GM20431 (cell line): ENCODE results near the gene DPH2.

Experiments
- in situ Hi-C: fragments of 300-500 bp; cut with MseI, MboI; formaldehyde crosslinking; loops from one replicate; pipeline ENCODE4 v1.15.0; 2020; ENCODE audit warnings: low sequenced_read_pairs; ENCODE audit not compliant: unreplicated experiment

Gene DPH2

DNA sequence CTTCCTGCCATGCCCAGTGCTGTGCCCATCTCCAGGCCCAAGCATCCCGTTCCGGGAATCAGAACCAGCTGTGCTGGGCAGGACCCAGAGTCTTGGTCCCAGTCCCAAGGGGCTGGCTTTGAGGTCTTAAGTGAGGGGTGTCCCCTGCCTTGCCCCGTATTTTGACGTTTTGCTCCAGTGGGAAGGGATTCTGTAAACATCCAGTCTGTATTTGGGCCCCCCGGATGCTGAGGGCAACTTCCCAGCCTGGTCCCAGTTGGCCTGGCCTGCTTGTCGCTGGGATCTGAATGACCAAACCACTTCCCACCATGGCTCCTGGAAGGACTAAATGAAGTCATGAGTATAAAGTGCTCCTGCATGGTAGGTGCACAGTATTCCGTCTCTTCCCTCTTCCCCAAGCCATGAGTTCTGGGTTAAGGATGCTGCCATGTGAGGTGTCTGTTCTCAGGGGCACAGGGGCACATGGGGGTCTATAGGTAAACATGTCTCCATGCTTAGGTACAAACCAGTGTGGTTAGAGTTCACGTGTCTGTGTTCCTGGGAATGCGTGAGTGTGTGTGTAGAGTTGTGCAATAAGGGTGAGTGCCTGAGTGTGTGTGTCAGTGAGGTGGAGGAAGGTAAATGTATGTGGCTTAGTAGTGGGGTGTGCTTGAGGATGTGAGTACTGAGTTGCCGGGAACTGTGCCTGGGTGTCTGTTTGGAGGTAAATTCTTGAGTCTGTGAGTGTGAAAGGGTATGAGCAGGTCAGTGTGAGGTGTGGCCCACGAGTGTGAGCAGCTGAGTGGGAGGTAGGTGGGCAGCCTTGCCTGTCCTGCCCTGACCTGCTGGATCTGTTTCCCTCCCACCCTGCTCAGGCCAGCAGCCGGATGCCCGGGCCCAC lies 10.7 kb downstream of the DPH2 start:
- in situ Hi-C loops: no loop called here

DNA sequence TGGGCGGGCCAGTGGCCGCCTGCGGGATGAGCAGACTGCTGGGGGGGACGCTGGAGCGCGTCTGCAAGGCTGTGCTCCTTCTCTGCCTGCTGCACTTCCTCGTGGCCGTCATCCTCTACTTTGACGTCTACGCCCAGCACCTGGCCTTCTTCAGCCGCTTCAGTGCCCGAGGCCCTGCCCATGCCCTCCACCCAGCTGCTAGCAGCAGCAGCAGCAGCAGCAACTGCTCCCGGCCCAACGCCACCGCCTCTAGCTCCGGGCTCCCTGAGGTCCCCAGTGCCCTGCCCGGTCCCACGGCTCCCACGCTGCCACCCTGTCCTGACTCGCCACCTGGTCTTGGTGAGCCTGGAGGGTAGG lies 11.3 kb downstream of the DPH2 start:
- in situ Hi-C loops: no loop called here

DNA sequence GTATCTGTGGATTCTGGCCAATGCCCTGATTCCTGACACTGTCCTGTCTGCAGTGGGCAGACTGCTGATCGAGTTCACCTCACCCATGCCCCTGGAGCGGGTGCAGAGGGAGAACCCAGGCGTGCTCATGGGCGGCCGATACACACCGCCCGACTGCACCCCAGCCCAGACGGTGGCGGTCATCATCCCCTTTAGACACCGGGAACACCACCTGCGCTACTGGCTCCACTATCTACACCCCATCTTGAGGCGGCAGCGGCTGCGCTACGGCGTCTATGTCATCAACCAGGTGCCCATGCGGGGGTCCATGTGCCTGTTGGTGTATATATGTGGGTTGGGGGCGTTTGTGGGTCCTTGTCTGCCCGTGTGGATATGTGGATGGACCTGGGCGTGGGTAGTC lies 11.8 kb downstream of the DPH2 start:
- in situ Hi-C loops: no loop called here

DNA sequence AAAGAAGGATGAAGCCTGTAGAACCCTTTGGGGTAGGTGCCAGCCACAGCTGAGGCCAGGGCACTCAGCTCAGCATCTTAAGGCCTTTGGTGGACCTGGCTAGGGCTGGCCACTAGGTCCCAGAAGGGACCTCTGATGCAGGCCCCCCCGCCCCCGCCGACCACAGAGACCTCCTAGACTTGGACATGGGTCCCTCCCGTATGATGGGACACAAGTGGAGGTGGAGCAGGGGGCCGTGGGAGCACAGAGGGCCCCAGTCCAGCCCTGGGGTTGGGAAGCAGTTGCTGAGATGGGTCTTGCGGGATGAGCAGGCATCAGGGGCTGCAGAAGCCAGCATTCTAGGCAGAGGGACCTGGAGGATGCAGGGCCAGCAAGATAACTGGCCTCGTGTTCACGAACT lies 12.4 kb downstream of the DPH2 start:
- in situ Hi-C loops: no loop called here

DNA sequence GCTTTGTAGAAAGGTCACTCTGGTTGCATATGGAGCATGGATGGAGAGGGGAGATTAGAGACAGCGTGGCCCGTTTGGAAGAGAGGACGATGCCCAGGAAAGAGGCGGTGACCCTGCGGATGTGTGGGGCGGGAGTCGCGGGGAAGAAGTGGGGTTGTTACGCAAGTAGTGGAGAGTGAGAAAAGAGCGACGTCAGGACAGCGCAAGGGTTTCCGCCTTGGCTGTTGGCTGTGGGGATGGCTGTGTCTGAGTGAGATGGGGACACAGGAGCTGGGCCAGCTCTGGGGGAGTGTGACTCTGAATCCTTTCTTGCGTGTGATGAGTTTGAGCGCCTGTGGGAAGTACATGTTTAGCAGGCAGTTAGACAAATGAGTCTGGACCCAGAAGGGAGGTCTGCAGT lies 13.0 kb downstream of the DPH2 start:
- in situ Hi-C loops: no loop called here

DNA sequence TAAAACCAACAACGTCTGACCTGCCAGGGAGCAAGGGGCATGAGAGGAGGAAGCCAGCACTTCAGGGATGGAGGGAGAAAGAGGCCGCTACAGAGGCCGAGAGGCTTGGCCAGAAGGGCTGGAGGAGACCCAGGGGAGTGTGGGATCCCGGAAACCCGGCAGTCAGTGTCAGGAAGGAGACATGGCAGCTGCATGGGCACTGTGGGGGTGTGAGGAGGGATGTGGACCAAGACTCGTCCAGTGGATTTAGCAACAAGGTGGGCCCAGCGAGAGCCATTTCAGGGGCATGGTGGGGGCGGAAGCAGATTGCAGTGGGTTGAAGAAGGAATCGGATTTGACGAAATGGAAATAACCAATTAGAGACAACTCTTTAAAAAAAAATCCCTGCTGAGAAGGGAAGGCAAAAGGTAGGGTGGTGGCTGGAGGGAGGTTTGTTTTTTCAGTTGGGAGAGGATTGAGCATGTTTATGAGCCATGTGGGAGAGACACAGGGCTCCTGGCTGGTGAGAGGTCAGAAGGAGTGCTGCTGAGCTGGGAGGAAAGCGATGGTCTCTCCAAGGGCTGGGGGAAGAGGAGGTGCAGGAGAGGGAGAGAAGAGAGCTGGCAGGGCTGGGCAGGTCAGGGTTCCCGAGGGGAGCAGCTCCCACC lies 13.6 kb downstream of the DPH2 start:
- in situ Hi-C loops: no loop called here

DNA sequence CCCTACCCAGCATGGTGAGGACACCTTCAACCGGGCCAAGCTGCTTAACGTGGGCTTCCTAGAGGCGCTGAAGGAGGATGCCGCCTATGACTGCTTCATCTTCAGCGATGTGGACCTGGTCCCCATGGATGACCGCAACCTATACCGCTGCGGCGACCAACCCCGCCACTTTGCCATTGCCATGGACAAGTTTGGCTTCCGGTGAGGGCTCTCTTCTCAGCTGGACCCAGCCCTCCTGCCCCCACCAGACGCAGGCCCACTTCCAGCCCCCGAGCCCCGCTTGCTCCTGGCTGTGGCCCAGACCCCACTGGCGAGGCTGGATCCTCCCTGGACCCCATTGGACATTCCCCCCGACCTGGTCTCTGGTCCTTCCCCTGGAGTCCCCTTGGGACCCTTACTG lies 15.0 kb downstream of the DPH2 start:
- in situ Hi-C loops: no loop called here

DNA sequence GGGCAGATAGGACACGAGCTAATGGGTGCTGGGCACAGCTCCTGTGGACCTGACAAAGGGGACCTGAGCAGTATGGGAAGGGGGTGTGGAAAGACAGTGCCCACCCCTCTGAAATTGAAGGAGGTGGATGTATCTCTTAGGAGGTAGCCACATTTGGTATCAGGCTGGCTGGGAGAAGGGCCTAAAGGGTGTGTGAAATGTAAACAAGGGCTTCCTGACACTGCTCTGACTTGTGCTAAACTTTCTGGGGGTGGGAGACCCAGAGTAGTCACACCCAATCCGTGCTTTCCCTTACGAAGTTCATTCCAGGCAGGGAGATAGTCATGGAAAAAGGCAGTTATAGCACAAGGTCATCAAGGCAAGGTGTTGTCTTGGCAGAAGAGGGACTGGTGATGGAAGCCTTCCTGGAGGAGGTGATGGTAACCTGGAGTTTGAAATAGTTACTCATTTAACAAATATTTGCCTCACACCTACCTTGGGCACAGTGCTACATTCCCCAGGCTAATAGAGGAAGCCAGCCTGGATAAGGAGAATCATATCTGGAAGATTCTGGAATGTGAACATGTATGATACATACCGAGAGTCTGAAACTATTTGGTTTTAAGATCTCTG lies 16.3 kb downstream of the DPH2 start:
- in situ Hi-C loops: no loop called here

DNA sequence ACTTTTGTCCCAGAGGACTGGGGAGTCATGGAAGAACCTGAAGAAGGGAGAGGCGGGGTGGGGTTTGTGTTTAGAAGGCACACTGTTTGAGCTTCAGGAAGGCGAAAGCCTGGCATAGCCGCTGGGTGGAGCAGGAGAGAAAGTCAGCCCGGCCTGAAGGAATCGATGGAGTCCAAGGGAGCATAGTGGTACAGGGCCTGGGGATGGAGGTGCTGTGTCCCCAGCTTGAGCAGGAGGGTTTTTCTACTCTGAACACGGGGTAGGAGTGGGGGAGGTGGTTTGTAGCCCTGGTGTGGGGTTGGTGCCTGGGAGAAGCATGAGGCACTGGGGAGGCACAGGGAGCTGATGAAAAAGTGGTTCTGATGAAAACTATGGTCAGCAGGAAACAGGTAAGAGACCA lies 16.9 kb downstream of the DPH2 start:
- in situ Hi-C loops: no loop called here

DNA sequence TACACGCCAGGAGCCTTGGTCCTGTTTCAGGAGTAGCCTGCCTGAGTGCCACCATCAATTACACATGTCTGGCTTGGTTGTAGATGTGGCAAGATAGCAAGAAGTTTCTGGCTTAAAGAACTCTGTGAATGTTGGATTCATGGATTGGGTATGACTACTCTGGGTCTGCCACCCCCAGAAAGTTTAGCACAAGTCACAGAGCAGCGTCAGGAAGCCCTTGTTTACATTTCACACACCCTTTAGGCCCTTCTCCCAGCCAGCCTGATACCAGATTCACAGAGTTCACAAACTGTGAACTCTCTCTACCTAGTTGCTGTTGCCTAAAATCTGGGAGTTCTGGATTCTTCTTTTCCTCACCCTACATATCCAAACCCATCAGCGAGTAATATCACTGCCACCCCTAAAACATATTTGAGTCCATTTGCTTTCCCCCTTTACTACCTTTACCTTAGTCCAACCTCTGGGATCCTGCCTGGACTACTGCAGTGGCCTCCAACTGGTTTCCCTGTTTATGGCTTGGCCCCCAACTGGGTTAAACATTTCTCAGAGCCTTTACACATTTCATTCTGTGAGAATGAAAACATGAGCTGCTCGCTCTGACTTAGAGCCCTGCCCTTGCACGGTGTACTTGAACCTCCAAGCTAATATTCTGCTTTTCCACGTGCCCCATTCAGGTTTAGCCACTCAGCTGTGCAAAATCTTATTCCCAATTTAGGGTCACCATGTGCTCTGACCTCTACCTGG lies 17.5 kb downstream of the DPH2 start:
- in situ Hi-C loops: no loop called here

DNA sequence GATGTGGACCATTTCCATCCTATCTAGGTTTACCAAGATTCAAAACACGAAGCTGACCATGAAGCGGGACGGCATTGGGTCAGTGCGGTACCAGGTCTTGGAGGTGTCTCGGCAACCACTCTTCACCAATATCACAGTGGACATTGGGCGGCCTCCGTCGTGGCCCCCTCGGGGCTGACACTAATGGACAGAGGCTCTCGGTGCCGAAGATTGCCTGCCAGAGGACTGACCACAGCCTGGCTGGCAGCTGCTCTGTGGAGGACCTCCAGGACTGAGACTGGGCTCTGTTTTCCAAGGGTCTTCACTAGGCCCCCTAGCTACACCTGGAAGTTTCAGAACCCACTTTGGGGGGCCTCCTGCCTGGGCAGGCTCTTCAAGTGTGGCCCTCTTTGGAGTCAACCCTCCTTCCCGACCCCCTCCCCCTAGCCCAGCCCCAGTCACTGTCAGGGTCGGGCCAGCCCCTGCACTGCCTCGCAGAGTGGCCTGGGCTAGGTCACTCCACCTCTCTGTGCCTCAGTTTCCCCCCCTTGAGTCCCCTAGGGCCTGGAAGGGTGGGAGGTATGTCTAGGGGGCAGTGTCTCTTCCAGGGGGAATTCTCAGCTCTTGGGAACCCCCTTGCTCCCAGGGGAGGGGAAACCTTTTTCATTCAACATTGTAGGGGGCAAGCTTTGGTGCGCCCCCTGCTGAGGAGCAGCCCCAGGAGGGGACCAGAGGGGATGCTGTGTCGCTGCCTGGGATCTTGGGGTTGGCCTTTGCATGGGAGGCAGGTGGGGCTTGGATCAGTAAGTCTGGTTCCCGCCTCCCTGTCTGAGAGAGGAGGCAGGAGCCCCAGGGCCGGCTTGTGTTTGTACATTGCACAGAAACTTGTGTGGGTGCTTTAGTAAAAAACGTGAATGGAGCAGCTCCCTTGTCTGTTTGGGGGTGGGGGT lies 20.7 kb downstream of the DPH2 start:
- in situ Hi-C loops: no loop called here

DNA sequence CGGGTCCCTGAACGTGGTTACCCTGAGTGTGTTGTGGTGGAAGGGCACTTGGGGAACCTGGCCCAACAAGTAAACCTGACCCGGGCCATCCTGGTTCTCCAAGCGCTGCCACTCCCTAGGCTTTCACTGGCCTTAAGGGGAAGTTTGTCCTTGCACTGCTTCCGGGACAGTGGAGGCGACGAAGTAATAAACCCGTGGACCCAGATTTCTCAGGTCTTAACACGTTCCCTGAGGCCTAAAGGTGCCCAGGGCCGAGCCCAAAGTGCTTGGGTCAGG lies 21.3 kb downstream of the DPH2 start:
- in situ Hi-C loops: no loop called here

DNA sequence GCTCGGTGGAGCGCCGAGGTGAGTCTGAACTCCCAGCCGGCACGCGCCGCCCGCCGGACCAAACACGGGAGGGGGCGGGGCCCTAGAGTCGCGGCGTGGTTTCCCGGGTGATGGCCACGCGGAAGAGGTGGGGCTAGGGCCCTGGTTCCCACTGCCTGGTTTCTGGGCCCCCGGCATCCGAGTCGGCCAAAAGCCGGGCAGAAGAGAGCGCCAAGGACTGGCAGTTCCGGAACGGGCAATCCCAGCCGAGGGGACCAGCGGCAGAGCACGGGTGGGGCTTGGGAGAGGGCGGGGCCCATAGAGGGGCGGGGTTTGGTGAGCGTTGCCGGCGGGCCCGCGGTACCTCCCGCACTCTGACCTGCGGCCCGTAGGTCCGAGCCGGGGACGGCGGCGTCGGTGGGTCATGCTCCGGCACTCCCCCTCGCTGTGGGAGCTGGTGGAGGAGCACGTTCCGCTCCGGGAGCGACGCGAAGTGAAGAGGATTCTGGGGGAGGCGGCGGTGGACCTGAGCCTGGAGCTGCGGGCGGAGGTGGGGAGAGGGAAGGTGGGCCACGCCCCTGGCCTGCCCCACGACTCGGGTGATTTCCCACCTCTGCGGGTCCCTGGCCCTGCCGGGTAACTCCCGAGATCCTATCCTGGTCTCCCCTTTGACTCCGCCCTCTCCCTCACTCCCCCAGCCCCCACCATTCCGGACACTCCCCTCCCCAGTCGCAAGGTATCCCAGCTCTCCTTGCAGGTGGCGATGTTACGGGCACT lies 21.8 kb downstream of the DPH2 start, which contains the start of gene CCDC24:
Gene CCDC24, plus strand, starts transcription at position 124 of the 756 bp plus-strand sequence. Its CDS starts 280 bp downstream, at position 404.
- in situ Hi-C loops: no loop called here

DNA sequence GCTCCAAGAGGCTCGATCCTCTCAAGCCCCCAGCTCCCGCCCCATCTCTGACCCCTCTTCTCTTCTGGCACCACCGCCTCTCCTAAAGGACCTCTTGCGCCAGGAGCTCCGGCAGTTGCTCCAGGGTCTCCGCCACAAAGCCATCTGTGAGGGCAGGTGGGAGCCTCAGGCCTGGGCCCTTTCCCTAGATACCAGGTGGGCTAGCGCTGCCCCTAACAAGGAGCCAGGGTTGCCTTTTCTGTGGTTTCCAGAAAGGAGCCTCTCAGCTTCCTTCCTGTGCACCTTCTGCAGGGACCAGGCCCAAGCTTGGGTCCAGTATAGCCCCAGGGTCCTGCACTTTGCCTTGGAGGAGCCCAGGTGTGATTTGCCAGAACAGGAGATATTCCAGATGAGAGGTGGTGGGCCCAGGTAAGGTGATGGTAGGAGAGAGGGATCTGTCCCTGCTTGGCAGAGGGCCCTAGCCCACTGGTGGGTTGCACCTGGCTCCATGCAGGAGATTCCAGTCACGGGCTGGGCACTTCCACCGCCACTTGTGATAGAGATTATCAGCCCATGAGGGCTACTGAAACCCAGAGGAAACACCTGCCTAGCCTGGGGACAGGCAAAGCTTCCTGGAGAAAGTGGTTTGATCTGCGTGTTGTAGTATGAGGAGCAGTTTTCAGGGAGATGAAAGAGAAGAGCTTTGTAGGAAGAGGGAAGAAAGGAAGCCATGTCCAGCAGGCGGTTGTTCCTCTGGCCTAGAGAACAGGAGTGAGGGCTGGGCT lies 22.6 kb downstream of the DPH2 start:
- in situ Hi-C loops: no loop called here

DNA sequence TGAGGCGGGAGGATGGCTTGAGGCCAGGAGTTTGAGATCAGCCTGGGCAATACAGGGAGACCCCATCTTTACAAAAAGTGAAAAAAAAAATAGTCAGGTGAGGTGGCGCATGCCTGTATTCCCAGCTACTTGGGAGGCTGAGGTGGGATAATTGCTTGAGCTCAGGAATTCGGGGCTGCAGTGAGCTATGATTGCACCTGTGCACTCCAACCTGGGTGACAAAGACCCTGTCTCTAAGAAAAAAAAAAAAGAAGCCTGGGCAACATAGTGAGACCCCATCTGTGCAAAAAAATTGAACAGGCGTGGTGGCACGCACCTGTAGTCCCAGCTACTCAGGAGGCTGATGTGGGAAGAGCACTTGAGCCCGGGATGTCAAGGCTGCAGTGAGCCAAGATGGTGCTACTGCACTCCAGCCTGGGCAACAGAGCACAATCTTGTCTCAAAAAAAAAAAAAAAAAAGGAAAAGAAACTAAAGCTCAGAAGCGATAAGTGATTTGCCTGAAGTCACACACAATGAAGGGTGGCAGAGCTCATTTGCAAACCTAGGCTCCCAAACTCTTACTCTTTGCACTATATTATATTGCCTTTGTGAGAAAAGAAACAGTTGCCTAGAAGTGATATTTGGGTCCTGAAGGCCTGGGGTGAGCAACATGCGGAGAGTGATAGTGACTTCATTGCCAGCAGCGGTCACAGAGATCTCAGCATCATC lies 23.6 kb downstream of the DPH2 start:
- in situ Hi-C loops: no loop called here

DNA sequence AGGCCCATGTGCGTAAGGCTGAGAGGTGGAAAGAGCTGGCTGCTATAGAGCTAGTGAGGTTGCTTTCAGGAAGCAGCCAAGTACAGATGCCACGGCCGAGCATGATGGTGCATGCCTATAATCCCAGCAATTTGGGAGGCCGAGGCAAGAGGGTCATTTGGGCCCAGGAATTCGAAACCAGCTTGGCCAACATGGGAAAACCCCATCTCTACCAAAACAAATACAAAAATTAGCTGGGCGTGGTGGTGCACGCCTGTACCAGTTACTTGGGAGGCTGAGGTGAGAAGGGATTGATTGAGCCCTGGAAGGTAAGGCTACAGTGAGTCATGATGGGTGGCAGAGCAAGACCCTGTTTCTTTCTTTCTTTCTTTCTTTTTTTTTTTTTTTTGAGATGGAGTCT lies 24.3 kb downstream of the DPH2 start:
- in situ Hi-C loops: no loop called here

DNA sequence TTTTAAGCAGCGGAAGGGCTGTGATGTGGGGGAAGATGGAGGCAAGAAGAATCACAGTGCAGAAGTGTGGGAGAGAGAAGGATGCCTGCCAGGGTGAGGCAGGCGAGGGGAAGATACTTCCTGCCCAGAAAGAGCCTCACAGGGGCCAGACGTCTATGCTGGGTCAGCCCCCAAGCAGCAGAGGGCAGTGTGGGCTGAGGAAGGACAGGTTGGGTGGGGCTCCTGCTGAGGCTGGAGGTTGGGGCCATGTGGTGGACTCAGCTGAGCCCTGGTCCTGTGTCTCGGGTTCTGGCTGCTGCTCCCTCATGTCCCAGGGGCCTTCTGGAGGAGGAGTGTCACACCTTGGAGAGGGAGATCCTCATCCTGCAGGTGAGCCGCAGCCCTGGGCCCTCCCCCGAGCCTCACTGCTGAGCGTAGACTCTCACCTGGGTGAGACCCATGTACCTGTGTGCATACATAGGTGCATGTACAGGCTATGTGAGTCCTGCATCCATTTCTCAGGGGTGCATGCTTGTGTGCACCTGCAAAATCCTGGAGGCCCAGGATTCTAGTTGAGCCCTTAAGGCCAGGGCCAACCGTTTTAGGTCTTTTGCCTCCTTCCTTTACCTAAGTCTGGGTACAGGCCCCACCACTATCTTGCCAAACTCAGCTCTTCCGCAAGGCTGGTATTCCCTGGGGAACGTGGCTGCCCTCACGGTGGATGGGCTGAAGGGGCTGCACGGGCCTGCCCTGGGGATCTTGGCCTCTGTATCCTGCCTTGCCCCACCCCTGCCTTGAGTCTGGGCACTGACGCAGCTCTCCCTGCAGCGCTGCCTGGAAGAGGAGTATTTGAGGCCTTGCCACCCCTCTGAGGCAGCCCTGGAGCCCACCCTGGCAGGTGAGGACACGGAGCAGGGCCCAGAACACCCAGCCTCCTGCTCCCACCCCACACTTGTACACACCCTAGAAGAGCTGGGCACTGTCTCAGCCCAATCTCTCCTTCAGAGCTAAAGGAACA lies 25.3 kb downstream of the DPH2 start:
- in situ Hi-C loops: no loop called here
